HCT116 (cell line): ENCODE results near the gene LRRK1. TPM values are rescaled to one million over a fixed set of nuclear protein-coding genes. Genes with fewer than 3 reads are reported as not detected.

Source experiments
- ATAC-seq: fragments of 200-7000 bp; cut with Tn5 transposase; 2 replicates; pipeline ENCODE4 v1.9.1; 2020; ENCODE audit warnings: mild to moderate bottlenecking, moderate library complexity
- BruUV-seq: library from RNA; stranded (reverse); fragments of 400-500 nt; replicated peaks from 2 replicates; lab custom pipeline; 2021; lab: Mats Ljungman, UMichigan
- CTCF ChIA-PET: fragments of 300-600 bp; sonication (Branson Sonifier 250); formaldehyde crosslinking; loops from one replicate; lab custom pipeline; 2021; ENCODE audit warnings: antibody characterized with exemption; lab: Charles Lee
- POLR2A ChIA-PET: fragments of 300-600, 350-600 bp; sonication (Branson Sonifier 250); formaldehyde crosslinking; loops from one replicate; lab custom pipeline; 2021; ENCODE audit warnings: antibody characterized with exemption; lab: Charles Lee
- RAD21 ChIA-PET, 2 experiments: fragments of 300-600 bp; sonication (Branson Sonifier 250); formaldehyde crosslinking; loops; one replicate each; lab custom pipeline; 2023; ENCODE audit warnings: low total read pairs in 2 of 2; ENCODE audit not compliant: uncharacterized antibody in 2 of 2, unreplicated experiment in 2 of 2, low non-redundant PET in 1 of 2; lab: Charles Lee
- DNase-seq: peaks from one replicate; pipeline ENCODE4 v3.0.0-alpha.2; 2010; ENCODE audit warnings: low read depth, low spot score
- H2AFZ ChIP-seq: fragments of 200-600 bp; shearing (Covaris generic), sonication (generic); 2 replicates; pipeline ENCODE4 v1.6.1; 2017; ENCODE audit warnings: low read depth, mixed run types, mixed read lengths, antibody characterized with exemption, low read length; ENCODE audit not compliant: poor library complexity, severe bottlenecking
- H3K27ac ChIP-seq: 2 replicates; pipeline ENCODE4 v1.5.1; 2012; ENCODE audit warnings: low read depth, low read length
- H3K27me3 ChIP-seq: fragments of 200-600 bp; sonication (generic); 2 replicates; pipeline ENCODE4 v1.6.1; 2016; ENCODE audit warnings: mixed run types, low read length, mixed read lengths; ENCODE audit not compliant: insufficient read depth
- H3K36me3 ChIP-seq, 2 experiments: fragments of 200-500 bp in 1 of 2; fragments of 200-600 bp in 1 of 2; sonication (Bioruptor generic) in 1 of 2; sonication (generic) in 1 of 2; 2 replicates each; pipeline versions ENCODE4 v1.5.1 to v1.6.1; 2014 to 2016; ENCODE audit warnings: low read length in 2 of 2, inconsistent platforms in 1 of 2, mixed read lengths in 1 of 2, mixed run types in 1 of 2; ENCODE audit not compliant: insufficient read depth in 2 of 2, control insufficient read depth in 1 of 2
- H3K4me1 ChIP-seq, 2 experiments: fragments of 200-600 bp in 1 of 2; sonication (generic) in 1 of 2; 2 replicates each; pipeline versions ENCODE4 v1.5.1 to v1.6.1; 2012 to 2017; ENCODE audit warnings: low read length in 2 of 2, inconsistent platforms in 1 of 2, mild to moderate bottlenecking in 1 of 2, mixed read lengths in 1 of 2, mixed run types in 1 of 2, moderate library complexity in 1 of 2; ENCODE audit not compliant: insufficient read depth in 2 of 2, control insufficient read depth in 1 of 2
- H3K4me2 ChIP-seq: fragments of 200-600 bp; sonication (generic); 2 replicates; pipeline ENCODE4 v1.6.1; 2017; ENCODE audit warnings: mixed run types, low read length, mixed read lengths
- H3K4me3 ChIP-seq, 2 experiments: fragments of 200-600 bp in 1 of 2; sonication (generic) in 1 of 2; replicated peaks in 1 of 2; 2 replicates each; pipeline ENCODE4 v1.5.1; 2011 to 2016; ENCODE audit warnings: low read length in 2 of 2, control low read depth in 1 of 2, low read depth in 1 of 2, mild to moderate bottlenecking in 1 of 2, mixed read lengths in 1 of 2, mixed run types in 1 of 2
- H3K79me2 ChIP-seq: fragments of 200-600 bp; sonication (generic); 2 replicates; pipeline ENCODE4 v1.6.1; 2017; ENCODE audit warnings: mild to moderate bottlenecking, mixed run types, low read length, moderate library complexity, mixed read lengths; ENCODE audit not compliant: insufficient read depth
- H3K9ac ChIP-seq: fragments of 200-600 bp; sonication (generic); 2 replicates; pipeline ENCODE4 v1.6.1; 2016; ENCODE audit warnings: low read length, mixed read lengths
- H3K9me2 ChIP-seq: fragments of 200-600 bp; sonication (generic), shearing (Covaris generic); 2 replicates; pipeline ENCODE4 v1.6.1; 2017; ENCODE audit warnings: mixed run types, mild to moderate bottlenecking, moderate library complexity; ENCODE audit not compliant: insufficient read depth
- H3K9me3 ChIP-seq, 2 experiments: fragments of 200-500 bp in 1 of 2; fragments of 200-600 bp in 1 of 2; sonication (Bioruptor generic) in 1 of 2; sonication (generic) in 1 of 2; 2 replicates each; pipeline ENCODE4 v1.6.1; 2014 to 2017; ENCODE audit warnings: low read length in 2 of 2, mixed read lengths in 2 of 2, inconsistent platforms in 1 of 2, low read depth in 1 of 2, mild to moderate bottlenecking in 1 of 2, mixed run types in 1 of 2, moderate library complexity in 1 of 2; ENCODE audit not compliant: control insufficient read depth in 1 of 2, insufficient read depth in 1 of 2
- H4K20me1 ChIP-seq: fragments of 200-600 bp; sonication (generic), shearing (Covaris generic); 2 replicates; pipeline ENCODE4 v1.6.1; 2017; ENCODE audit warnings: mixed run types, mild to moderate bottlenecking, moderate library complexity; ENCODE audit not compliant: insufficient read depth
- CBX3 ChIP-seq: IDR thresholded peaks from 2 replicates; pipeline ENCODE4 v1.6.1; 2012; ENCODE audit warnings: low read depth
- CEBPB ChIP-seq: IDR thresholded peaks from 2 replicates; pipeline ENCODE4 v1.6.1; 2012; ENCODE audit warnings: low read depth
- EGR1 ChIP-seq: IDR thresholded peaks from 2 replicates; pipeline ENCODE4 v1.6.1; 2012; ENCODE audit warnings: low read depth
- ELF1 ChIP-seq: IDR thresholded peaks from 2 replicates; pipeline ENCODE4 v1.6.1; 2012; ENCODE audit warnings: low read depth, borderline replicate concordance
- EZH2 ChIP-seq: fragments of 200-600 bp; sonication (generic); IDR thresholded peaks from 2 replicates; pipeline ENCODE4 v1.6.1; 2017; ENCODE audit warnings: antibody characterized with exemption, mixed run types
- FOSL1 ChIP-seq: IDR thresholded peaks from 2 replicates; pipeline ENCODE4 v1.6.1; 2012; ENCODE audit warnings: low read depth
- JUND ChIP-seq: IDR thresholded peaks from 2 replicates; pipeline ENCODE4 v1.6.1; 2012
- SP1 ChIP-seq: IDR thresholded peaks from 2 replicates; pipeline ENCODE4 v1.6.1; 2012; ENCODE audit warnings: low read depth
- TCF7L2 ChIP-seq: IDR thresholded peaks from 2 replicates; pipeline ENCODE4 v1.7.0; 2011; ENCODE audit warnings: borderline replicate concordance, inconsistent platforms; ENCODE audit not compliant: insufficient read depth, insufficient read length; ENCODE audit errors: extremely low read depth
- YY1 ChIP-seq: IDR thresholded peaks from 2 replicates; pipeline ENCODE4 v1.6.1; 2011; ENCODE audit warnings: low read length, low read depth, moderate library complexity, mild to moderate bottlenecking; ENCODE audit not compliant: insufficient replicate concordance; ENCODE audit errors: extremely low read depth
- ZBTB33 ChIP-seq: IDR thresholded peaks from 2 replicates; pipeline ENCODE4 v1.6.1; 2011; ENCODE audit warnings: mild to moderate bottlenecking, low read length, moderate library complexity; ENCODE audit not compliant: insufficient replicate concordance; ENCODE audit errors: extremely low read depth
- intact Hi-C: fragments of 100-400 bp; cut with micrococcal nuclease; formaldehyde crosslinking; loops from 2 replicates; pipeline ENCODE4 v1.10.0; 2022
- total RNA-seq: library from RNA; stranded (reverse); gene quantifications from one replicate; pipeline ENCODE4 v1.2.1, GENCODE V29; 2021; ENCODE audit not compliant: unreplicated experiment
- TF ChIP-seq, protein P1 (sequence below): IDR thresholded peaks from 2 replicates; pipeline ENCODE4 v1.6.1; 2012; ENCODE audit warnings: low read depth

Gene LRRK1
- total RNA-seq, 1 experiment from 2014 or later = 21.6 TPM

DNA sequence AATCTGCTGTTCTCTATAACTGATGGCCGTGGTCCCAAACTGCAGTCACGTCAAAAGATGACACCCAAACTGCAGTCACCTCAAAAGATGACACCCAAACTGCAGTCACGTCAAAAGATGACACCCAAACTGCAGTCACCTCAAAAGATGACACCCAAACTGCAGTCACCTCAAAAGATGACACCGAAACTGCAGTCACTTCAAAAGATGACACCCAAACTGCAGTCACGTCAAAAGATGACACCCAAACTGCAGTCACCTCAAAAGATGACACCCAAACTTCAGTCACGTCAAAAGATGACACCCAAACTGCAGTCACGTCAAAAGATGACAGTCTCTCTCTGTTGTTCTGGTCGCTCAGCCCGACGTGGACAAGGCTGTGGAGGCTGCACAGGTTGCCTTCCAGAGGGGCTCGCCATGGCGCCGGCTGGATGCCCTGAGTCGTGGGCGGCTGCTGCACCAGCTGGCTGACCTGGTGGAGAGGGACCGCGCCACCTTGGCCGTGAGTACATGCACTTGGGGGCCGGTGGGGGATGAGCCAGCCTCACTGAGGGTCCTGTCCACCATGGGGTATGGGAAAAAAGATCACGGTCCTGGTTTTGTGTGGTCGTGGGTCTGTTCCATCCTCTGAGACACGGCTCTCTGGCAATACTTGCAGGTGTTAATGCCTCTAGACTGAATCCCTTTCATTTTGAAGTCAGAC is 31.8 kb upstream of the LRRK1 start (continued):
- TF ChIP-seq, protein P1, sequence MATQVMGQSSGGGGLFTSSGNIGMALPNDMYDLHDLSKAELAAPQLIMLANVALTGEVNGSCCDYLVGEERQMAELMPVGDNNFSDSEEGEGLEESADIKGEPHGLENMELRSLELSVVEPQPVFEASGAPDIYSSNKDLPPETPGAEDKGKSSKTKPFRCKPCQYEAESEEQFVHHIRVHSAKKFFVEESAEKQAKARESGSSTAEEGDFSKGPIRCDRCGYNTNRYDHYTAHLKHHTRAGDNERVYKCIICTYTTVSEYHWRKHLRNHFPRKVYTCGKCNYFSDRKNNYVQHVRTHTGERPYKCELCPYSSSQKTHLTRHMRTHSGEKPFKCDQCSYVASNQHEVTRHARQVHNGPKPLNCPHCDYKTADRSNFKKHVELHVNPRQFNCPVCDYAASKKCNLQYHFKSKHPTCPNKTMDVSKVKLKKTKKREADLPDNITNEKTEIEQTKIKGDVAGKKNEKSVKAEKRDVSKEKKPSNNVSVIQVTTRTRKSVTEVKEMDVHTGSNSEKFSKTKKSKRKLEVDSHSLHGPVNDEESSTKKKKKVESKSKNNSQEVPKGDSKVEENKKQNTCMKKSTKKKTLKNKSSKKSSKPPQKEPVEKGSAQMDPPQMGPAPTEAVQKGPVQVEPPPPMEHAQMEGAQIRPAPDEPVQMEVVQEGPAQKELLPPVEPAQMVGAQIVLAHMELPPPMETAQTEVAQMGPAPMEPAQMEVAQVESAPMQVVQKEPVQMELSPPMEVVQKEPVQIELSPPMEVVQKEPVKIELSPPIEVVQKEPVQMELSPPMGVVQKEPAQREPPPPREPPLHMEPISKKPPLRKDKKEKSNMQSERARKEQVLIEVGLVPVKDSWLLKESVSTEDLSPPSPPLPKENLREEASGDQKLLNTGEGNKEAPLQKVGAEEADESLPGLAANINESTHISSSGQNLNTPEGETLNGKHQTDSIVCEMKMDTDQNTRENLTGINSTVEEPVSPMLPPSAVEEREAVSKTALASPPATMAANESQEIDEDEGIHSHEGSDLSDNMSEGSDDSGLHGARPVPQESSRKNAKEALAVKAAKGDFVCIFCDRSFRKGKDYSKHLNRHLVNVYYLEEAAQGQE = no peak
- TF ChIP-seq CEBPB (no peak), YY1 (no peak), CBX3 (no peak), EGR1 (no peak), ELF1 (no peak), FOSL1 (no peak), SP1 (no peak), EZH2 (no peak)

DNA sequence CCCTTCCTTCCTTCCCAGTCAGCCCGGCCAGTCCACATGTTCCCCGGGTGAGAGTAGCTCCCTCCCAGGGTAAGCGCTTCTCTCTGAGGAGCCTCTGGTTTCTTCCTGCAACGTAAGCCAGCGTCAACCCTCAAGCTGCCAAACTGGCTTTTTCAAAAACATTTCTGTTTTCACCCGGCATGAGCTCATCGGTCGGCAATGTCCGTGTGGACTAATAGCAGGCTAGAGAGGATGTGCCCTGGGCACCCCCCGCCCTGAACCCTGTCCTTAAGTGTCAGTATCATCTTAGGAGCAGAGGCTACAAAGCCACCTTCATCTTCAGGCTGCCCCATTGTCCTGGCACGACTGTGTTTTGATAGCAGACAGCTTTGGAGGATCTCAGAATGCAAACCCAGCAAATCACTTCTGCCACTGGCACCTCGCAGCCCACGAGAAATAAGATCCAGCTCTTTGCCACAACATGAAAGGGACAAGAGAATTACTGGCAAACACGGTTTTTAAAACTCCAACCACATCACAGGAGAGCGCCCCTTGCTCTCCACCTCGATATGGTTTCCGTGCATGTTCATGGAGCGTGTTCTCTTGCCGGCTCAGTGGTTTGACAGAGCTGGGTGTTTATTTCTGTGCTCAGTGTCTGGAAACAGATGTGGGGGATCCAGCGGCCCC is 29.6 kb upstream of the LRRK1 start:
- Histone ChIP-seq H3K4me2 (no peak overlapping the region), H3K79me2 (peaks cover 100% of the 10 kb centered on the region), H3K4me3 (no peak overlapping the region), H3K27ac (no peak overlapping the region), H3K36me3 (peaks cover 23 to 92% of the 10 kb centered on the region in 2 experiments), H3K4me1 (no peaks in the 10 kb centered on the region), H2AFZ (no peak overlapping the region), H3K9me3 (no peaks in the 10 kb centered on the region), H3K27me3 (no peaks in the 10 kb centered on the region), H3K9me2 (no peaks in the 10 kb centered on the region), H3K9ac (no peak overlapping the region), H4K20me1 (peaks cover 35% of the 10 kb centered on the region)
- no TSS peak for BruUV-seq
- intact Hi-C loops = no loop called here
- TF ChIP-seq TCF7L2 (no peak), ZBTB33 (no peak), CBX3 (no peak), JUND (no peak), YY1 (no peak)
- RAD21 ChIA-PET = no interaction called here
- ATAC-seq = no peak
- CTCF ChIA-PET = no interaction called here
- POLR2A ChIA-PET = no interaction called here
- no peak for DNase-seq
